Activated B cell treated with CpG ODN at 0.5 μM for 24 hours (primary cell): ENCODE measurements around the gene BPIFB2. TPM values are rescaled to one million over a fixed set of nuclear protein-coding genes. Genes with fewer than 3 reads are reported as not detected.
A peak's percentile ranks its signal among the peaks of the same experiment; 100 is the strongest.

Experiments
- ATAC-seq: fragments of 200-7000 bp; cut with Tn5 transposase; one replicate; pipeline ENCODE4 v1.10.0; 2021; ENCODE audit warnings: low read depth, mild to moderate bottlenecking, moderate library complexity
- CTCF ChIA-PET: fragments of 350-600 bp; sonication (Branson Sonifier 250); formaldehyde crosslinking; loops from one replicate; lab custom pipeline; 2021; ENCODE audit warnings: antibody characterized with exemption; lab: Charles Lee
- POLR2A ChIA-PET: fragments of 350-600 bp; sonication (Branson Sonifier 250); formaldehyde crosslinking; loops from one replicate; lab custom pipeline; 2021; ENCODE audit warnings: antibody characterized with exemption; lab: Charles Lee
- DNase-seq: peaks from one replicate; pipeline ENCODE4 v3.0.0; 2022
- H3K27ac Mint-ChIP-seq: one replicate; pipeline ENCODE4 v1.8.0; 2020; ENCODE audit warnings: mixed read lengths
- H3K27me3 Mint-ChIP-seq: one replicate; pipeline ENCODE4 v1.8.0; 2021; ENCODE audit warnings: mixed read lengths
- H3K36me3 Mint-ChIP-seq: one replicate; pipeline ENCODE4 v1.8.0; 2021; ENCODE audit warnings: low read depth, mixed read lengths
- H3K4me1 Mint-ChIP-seq: one replicate; pipeline ENCODE4 v1.8.0; 2021; ENCODE audit warnings: mixed read lengths
- H3K4me3 Mint-ChIP-seq: one replicate; pipeline ENCODE4 v1.8.0; 2020; ENCODE audit warnings: mild to moderate bottlenecking, mixed read lengths
- H3K9me3 Mint-ChIP-seq: one replicate; pipeline ENCODE4 v1.8.0; 2020; ENCODE audit warnings: mixed read lengths
- intact Hi-C: fragments of 100-400 bp; cut with micrococcal nuclease; formaldehyde crosslinking; loops from one replicate; pipeline ENCODE4 v1.15.1; 2024
- total RNA-seq: library from RNA; stranded (reverse); gene quantifications from 2 replicates; pipeline ENCODE4 v1.2.3, GENCODE V29; 2022
- TF ChIP-seq, protein P1 (sequence below): fragments of 200-600 bp; IDR thresholded peaks from one replicate; pipeline ENCODE4 v1.8.0; 2022; ENCODE audit warnings: antibody characterized with exemption, mild to moderate bottlenecking

Gene BPIFB2
- total RNA-seq, 1 donor from 2014 or later, result not detected

DNA sequence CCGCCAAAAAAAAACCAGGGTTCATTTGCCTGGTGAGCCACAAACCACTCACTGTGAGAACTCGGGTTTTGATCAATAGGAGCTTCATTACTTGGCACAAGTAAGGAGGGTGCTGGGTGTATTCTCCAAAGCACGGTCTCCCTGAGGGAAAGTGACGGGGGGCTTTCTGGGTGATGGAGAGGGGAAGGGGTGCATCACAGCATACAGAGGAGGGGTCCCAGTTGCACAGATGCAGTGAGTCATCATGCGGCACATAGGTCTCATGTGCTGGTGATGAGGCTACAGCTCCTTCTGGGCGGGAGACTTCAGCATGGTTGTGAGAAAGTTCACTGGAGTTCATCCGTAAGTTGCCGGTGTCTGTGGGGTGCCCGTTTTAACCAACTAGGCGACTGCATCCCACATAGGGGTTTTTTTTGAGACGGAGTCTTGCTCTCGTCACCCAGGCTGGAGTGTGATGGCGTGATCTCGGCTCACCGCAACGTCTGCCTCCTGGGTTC is 39.5 kb upstream of the BPIFB2 start:
- DNase-seq, result peak; percentile 11
- POLR2A ChIA-PET, result interaction anchor here (0.8 kb wide), 1 partner anchor 18 kb away, joined by 3 read pairs; no protein-coding TSS in a partner anchor
- intact Hi-C loops, result no loop called here

DNA sequence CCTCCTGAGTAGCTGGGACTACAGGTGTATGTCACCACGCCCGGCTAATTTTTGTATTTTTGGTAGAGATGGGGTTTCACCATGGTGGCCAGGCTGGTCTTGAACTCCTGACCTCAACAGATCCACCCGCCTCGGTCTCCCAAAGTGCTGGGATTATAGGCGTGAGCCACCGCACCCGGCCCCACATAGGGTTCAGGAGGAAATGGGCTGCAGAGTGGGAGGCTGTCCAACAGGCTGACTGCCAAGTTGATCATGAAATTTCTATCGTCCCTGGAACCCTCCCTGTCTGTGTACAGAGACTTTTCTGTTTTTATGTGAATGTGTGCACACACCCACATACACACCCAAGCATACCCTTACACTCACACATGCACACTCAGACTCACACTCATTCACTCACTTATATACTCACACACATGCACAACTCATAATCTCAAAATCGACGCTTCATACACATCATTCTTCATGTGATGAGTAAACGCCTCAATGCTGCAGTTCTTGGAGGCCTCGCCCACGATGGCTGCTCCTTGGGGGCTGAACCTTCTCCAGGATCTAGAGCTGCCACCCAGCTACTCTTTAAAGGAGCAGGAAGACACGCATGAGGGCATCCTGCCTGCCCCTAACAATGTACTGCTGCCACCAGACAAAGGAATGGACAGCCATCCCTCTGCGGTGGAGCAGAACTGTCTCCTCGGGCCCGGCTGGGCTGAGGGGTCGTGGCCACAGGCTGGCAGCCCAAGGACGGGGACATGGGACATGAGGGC is 38.8 kb upstream of the BPIFB2 start:
- DNase-seq (peak; percentile 11), ATAC-seq (no peak)
- ChIA-PET CTCF (no interaction called here), POLR2A (interaction anchor here (0.8 kb wide), 1 partner anchor 17 kb away, joined by 3 read pairs; no protein-coding TSS in a partner anchor)
- Mint-ChIP-seq H3K36me3 (no peaks in the 10 kb centered on the region), H3K4me1 (peaks cover 29% of the 10 kb centered on the region), H3K4me3 (no peak overlapping the region), H3K9me3 (peaks cover 2% of the 10 kb centered on the region), H3K27ac (peak overlapping the region; percentile 83), H3K27me3 (no peaks in the 10 kb centered on the region)
- intact Hi-C loops, result no loop called here
- TF ChIP-seq, protein P1, sequence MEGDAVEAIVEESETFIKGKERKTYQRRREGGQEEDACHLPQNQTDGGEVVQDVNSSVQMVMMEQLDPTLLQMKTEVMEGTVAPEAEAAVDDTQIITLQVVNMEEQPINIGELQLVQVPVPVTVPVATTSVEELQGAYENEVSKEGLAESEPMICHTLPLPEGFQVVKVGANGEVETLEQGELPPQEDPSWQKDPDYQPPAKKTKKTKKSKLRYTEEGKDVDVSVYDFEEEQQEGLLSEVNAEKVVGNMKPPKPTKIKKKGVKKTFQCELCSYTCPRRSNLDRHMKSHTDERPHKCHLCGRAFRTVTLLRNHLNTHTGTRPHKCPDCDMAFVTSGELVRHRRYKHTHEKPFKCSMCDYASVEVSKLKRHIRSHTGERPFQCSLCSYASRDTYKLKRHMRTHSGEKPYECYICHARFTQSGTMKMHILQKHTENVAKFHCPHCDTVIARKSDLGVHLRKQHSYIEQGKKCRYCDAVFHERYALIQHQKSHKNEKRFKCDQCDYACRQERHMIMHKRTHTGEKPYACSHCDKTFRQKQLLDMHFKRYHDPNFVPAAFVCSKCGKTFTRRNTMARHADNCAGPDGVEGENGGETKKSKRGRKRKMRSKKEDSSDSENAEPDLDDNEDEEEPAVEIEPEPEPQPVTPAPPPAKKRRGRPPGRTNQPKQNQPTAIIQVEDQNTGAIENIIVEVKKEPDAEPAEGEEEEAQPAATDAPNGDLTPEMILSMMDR, result no peak

More for the DNA sequence above, 39.5 kb upstream of the BPIFB2 start:
- peaks cover 29% of the 10 kb centered on the region for H3K4me1 Mint-ChIP-seq
- CTCF ChIA-PET, result no interaction called here
- H3K4me3 Mint-ChIP-seq, result no peak overlapping the region
- H3K27ac Mint-ChIP-seq, result peak overlapping the region; percentile 18
- peaks cover 1% of the 10 kb centered on the region for H3K9me3 Mint-ChIP-seq
- TF ChIP-seq, protein P1, result no peak
- no peaks in the 10 kb centered on the region for H3K36me3 Mint-ChIP-seq
- ATAC-seq, result no peak
- no peaks in the 10 kb centered on the region for H3K27me3 Mint-ChIP-seq

DNA sequence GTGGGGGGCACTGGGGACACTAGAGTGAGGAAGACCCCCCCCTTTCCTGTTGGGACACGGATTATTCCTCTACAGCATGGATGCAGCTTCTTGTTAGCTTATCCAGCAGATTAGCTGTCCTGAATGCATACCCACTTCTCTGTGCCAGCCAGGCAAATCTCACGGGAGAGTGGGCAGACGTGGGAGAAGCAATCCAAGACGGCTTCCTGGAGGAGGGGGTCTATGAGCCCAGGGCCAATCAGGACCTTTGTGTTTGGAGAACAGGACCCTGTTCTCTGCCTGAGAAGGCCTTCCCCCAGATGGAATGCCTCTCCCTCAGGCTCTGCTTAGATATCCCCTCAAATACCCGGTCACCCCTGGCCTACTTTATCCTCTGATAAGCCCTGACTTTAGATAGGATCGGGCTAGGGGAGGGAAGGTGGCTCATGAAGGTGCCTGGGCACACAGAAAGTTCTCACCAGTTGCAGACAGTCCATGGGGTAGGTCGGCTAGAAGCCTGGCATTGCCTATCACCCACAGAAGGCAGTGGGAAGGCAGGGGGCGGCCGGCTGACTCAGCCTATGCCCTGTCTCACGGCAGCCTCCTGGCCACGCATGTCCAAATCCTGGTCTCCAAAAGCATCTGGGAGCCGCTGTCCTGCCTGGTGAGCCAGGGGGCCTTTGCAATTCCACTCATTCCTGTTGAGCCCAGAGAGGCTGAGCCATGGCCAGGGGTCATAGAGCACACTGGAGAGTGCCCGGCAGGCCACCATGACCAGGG is 38.0 kb upstream of the BPIFB2 start:
- Mint-ChIP-seq H3K36me3 (no peaks in the 10 kb centered on the region), H3K27ac (peak overlapping the region; percentile 83), H3K4me1 (peaks cover 29% of the 10 kb centered on the region), H3K4me3 (no peak overlapping the region), H3K27me3 (no peaks in the 10 kb centered on the region), H3K9me3 (peaks cover 2% of the 10 kb centered on the region)
- ChIA-PET CTCF (no interaction called here), POLR2A (interaction anchor here (1.3 kb wide), 1 partner anchor 22 kb away, joined by 4 read pairs; no protein-coding TSS in a partner anchor)
- DNase-seq (no peak), ATAC-seq (no peak)
- intact Hi-C loops, result loop anchor here (5.0 kb wide), 3 partner anchors 38 to 1548 kb away; partner anchors contain the start of genes BPIFB2, DYNLRB1, PLAGL2 and POFUT1
- TF ChIP-seq, protein P1, result no peak

DNA sequence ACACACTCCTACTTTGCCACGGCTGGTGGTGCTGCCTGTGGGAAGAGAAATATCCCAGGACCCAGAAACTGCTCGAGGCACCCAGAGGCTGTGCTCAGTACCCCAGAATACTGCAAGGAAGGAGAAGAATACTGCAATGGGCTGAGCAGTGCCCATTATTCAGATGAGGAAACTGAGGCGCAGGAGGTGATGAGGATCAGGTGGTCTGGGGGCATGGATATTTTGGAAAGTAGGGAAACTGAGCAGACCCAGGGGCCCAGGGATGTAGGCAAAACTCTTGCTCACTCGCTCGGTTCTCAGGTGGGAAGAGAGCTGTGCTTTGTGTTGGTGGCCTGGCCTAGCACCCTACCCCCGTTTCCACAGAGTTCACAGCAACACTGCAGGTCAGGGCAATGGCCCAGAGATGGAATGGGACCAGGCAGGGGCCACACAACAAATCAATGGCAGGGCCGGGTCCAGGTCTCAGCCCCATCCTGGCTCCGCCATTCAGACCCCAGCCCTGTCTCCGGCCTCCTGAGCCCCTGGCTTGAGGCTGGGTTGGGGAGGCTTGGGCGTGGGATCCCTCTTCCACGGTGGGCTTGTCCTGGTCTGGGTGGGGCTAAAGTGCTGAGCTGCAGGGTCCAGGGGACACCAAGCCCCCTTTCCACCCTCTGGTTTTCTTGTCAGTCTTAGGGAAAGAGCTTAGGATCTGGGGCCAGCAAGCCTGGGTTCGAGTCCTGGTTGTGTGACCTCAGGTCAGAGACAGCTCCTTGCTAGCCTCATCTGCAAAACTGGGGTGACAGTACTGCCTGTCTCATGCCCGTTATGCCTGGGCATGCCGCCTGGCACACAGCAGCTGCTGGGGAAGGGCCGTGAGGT is 37.2 kb upstream of the BPIFB2 start:
- Mint-ChIP-seq H3K27me3 (no peaks in the 10 kb centered on the region), H3K4me1 (peaks cover 32% of the 10 kb centered on the region), H3K9me3 (peaks cover 2% of the 10 kb centered on the region), H3K27ac (peak overlapping the region; percentile 83), H3K4me3 (no peak overlapping the region), H3K36me3 (no peaks in the 10 kb centered on the region)
- POLR2A ChIA-PET, result interaction anchor here (0.9 to 1.3 kb wide), 2 partner anchors 21 to 1142 kb away, joined by 3 to 4 read pairs; partner anchors contain the start of gene EIF2S2
- TF ChIP-seq, protein P1, result no peak
- intact Hi-C loops, result loop anchor here (5.0 kb wide), 3 partner anchors 37 to 1547 kb away; partner anchors contain the start of genes BPIFB2, DYNLRB1, PLAGL2 and POFUT1
- ATAC-seq (no peak), DNase-seq (no peak)
- CTCF ChIA-PET, result no interaction called here
